ENCODE measurements around the gene RNU1-4.
"Not testable (repeated sequence)": the region's sequence is repeated elsewhere in the genome, so short reads cannot be mapped to it uniquely, and the experiment has no call there.

Gene RNU1-4

DNA sequence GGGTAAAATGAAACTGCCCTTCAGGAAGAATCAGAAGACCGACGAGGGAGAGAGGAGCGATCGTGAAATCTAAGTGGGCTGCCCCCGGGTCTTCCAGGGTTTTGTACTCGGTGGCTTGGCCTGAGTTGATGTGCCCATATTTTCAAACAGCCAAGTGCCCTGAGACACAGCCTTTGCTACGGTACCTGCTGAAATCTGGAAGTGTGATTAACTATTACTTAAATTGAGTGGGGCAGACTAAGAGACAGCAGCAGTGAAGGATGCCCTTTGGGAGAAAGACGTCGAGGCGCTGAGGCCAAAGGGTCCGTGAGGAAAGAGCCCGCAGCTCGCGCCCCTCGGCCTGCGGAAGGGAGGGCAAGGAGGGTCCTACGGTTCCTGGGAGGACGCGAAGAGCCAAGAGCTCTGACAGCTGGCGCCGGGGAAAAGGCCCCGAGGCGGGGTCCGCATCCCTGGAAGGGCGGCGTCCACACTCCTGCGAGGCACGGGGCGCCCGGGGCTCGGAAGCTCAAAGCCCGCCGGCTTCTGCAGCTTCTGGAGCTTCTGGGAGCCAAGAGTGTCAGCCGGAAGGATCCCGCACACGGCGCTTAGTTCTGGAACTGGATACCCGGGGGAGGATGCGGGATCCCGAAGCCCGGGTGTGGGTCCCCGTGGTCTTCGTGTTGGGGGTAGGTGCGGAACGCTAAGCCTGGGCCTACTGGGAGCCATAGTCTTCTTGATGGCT, 15.4 kb upstream of the RNU1-4 start:
- Histone ChIP-seq H3K27me3 (ENCODE audit: insufficient read depth, poor library complexity, severe bottlenecking) (no peaks in the 10 kb centered on the region), H3K36me3 (ENCODE audit: low read depth) (no peaks in the 10 kb centered on the region), H3K4me3 (ENCODE audit: severe bottlenecking) (no peak overlapping the region), H3K9me3 (ENCODE audit: severe bottlenecking) (no peaks in the 10 kb centered on the region), H3K27ac (ENCODE audit: poor library complexity, severe bottlenecking) (no peak overlapping the region), H3K4me1 (ENCODE audit: insufficient read depth, poor library complexity, severe bottlenecking) (no peaks in the 10 kb centered on the region)
- DNase-seq (ENCODE audit: low spot score) (peak; percentile 87), ATAC-seq (ENCODE audit: low read depth) (no peak)
- TF ChIP-seq, protein P1, sequence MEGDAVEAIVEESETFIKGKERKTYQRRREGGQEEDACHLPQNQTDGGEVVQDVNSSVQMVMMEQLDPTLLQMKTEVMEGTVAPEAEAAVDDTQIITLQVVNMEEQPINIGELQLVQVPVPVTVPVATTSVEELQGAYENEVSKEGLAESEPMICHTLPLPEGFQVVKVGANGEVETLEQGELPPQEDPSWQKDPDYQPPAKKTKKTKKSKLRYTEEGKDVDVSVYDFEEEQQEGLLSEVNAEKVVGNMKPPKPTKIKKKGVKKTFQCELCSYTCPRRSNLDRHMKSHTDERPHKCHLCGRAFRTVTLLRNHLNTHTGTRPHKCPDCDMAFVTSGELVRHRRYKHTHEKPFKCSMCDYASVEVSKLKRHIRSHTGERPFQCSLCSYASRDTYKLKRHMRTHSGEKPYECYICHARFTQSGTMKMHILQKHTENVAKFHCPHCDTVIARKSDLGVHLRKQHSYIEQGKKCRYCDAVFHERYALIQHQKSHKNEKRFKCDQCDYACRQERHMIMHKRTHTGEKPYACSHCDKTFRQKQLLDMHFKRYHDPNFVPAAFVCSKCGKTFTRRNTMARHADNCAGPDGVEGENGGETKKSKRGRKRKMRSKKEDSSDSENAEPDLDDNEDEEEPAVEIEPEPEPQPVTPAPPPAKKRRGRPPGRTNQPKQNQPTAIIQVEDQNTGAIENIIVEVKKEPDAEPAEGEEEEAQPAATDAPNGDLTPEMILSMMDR (IDR thresholded peaks at IDR 0.05; ENCODE audit: poor library complexity, severe bottlenecking) = no peak

DNA sequence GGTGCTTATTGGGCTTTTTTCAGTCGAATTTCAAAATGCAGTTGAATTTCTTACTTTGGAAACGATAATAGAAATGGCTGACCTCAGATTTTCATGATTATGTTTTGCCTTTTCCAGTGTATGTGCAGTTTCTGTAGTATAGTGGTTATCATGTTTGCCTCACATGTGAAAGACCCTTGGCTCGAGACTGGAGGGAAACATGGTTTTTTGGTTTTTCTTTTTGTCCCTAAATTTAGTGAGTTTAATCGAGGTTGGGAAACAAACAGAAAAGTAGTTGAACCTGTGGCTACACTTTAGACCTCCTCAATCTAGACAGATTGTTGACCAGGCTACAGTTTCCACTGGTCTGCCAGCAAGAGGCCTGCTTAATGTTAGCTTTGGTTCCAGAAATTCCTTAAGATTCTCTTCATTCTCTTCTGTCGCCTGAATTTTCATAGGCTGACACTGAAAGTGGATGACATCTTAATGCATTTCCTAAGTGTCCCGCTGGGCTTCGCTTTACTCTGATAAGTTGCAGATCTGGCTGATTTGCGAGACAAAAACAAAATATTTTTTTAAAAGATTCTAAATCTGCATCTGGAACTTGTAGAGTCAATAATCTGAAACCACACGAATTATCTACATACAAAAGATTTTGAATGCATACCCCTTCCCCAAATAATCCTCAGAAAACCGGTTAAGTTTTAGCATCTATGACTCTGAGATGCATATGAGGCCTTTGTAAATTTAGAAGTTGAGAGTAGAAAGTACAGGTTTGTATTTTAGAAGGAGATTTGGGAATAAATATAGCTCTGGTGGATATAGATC, 14.7 kb upstream of the RNU1-4 start:
- not testable (repeated sequence) for H3K27ac ChIP-seq (ENCODE audit: poor library complexity, severe bottlenecking); H3K27me3 ChIP-seq (ENCODE audit: insufficient read depth, poor library complexity, severe bottlenecking); ATAC-seq (ENCODE audit: low read depth); H3K36me3 ChIP-seq (ENCODE audit: low read depth); H3K9me3 ChIP-seq (ENCODE audit: severe bottlenecking); H3K4me1 ChIP-seq (ENCODE audit: insufficient read depth, poor library complexity, severe bottlenecking); H3K4me3 ChIP-seq (ENCODE audit: severe bottlenecking); DNase-seq (ENCODE audit: low spot score)

DNA sequence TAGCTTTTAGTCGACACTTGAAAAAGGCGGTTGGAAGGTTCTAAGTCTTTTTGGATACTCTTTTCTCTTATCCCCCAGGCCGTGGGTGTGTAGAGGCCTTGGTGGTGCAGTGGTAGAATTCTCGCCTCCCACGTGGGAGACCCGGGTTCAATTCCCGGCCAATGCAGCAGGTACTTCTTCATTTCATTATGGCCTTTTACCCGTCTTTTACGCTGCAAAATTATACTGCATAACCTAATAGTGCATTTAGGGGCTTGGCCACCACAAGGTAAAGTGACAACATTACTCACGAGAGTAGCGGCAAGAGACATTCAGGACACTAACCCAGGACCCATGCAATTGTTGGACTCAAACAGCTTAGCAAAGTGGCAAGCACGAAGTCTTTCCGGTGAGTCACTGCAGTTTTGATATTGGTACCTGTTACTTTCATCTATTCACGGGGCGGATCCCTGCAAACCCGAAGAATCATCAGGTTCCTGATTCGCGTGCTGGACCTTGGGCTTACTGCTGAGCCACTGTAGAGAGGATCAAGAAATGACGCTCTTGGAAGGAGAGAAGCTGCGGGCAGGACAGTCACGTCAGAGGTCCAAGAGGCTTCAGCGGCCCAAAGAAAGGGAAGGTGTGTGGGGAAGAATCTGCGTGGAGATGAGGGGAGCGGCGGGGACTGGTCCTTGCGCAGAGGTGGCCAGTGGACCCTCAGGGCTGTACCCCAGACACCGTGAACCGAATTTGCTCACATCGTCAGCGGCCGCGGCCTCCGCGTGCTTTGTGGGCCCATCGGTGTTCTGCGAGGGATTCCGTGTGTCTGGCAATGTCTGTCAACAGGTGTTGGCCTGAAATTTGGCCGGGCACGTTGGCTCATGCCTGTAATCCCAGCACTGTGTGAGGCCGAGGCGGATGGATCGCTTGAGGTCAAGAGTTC, 12.9 kb upstream of the RNU1-4 start:
- Histone ChIP-seq H3K9me3 (ENCODE audit: severe bottlenecking) (no peaks in the 10 kb centered on the region), H3K4me3 (ENCODE audit: severe bottlenecking) (no peak overlapping the region), H3K36me3 (ENCODE audit: low read depth) (no peaks in the 10 kb centered on the region), H3K27ac (ENCODE audit: poor library complexity, severe bottlenecking) (no peak overlapping the region), H3K4me1 (ENCODE audit: insufficient read depth, poor library complexity, severe bottlenecking) (no peaks in the 10 kb centered on the region), H3K27me3 (ENCODE audit: insufficient read depth, poor library complexity, severe bottlenecking) (no peaks in the 10 kb centered on the region)
- peak; percentile 91 for ATAC-seq (ENCODE audit: low read depth)
- peak; percentile 81 for DNase-seq (ENCODE audit: low spot score)
- TF ChIP-seq, protein P1 (IDR thresholded peaks at IDR 0.05; ENCODE audit: poor library complexity, severe bottlenecking) = no peak

DNA sequence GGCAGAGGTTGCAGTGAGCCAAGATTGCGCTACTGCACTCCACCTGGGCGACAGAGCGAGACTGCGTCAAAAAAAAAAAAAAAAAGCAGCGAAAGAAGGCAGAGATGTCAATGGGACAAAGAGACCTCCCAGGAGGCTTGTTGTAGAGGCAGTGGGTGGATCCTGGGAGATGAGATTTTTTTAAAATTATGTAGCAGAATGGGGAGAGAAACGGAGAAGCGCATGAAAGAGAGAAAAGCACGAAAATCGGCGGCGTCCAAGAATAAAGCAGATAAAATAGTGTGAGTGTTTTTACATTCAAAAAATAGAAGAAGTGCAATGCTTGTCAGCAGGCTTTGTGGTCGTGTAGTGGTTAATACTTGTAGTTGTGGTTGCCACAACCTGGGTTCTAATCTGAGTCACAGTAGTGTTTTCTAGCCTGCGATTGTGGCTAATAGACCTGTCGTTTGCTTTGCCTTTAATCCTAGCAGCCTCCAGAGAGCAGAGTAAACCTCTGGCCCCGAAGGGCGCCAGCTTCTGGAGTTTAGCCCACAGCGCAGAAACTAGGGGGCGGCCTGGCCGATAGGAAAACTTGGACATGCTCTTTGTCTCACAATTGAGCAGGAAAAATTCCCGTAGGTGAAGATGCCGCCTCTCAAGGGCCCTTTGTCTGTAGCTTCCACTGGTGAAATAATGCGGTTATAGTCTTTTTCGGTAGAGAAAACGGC, 11.9 kb upstream of the RNU1-4 start:
- H3K36me3 ChIP-seq (ENCODE audit: low read depth); H3K4me3 ChIP-seq (ENCODE audit: severe bottlenecking); H3K4me1 ChIP-seq (ENCODE audit: insufficient read depth, poor library complexity, severe bottlenecking); DNase-seq (ENCODE audit: low spot score); ATAC-seq (ENCODE audit: low read depth); H3K27me3 ChIP-seq (ENCODE audit: insufficient read depth, poor library complexity, severe bottlenecking); H3K9me3 ChIP-seq (ENCODE audit: severe bottlenecking); H3K27ac ChIP-seq (ENCODE audit: poor library complexity, severe bottlenecking): not testable (repeated sequence)

DNA sequence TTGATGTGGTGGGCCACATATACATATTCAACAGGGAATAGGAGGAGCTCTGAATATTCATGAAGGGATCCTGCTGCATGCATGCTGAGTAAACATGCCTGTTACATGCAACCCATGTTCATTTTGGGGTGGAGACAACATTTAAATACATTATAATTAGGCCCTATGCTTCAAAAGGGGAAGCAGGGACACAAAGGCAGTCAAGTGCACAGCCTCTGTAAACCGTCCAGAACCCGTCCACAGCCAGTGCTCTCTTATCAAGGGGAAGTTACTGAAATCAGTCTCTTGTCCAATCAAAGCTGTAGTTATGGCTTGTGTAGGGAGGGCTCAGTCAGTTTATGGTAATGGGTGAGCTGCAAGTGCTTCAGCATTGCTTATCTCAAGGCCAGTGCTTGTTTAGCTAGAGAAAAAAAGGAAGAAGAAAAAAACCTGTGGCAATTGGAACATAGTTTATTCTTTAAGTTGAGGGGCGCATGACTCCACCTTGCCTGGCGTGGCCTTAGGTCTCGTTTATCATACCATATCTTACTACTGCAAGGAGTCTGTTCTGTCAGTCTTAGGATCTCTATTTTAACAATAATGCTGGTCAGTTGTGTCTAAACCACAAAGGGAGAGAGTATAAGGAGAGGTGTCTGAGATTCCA, 7.9 kb upstream of the RNU1-4 start:
- H3K36me3 ChIP-seq (ENCODE audit: low read depth); ATAC-seq (ENCODE audit: low read depth); H3K4me1 ChIP-seq (ENCODE audit: insufficient read depth, poor library complexity, severe bottlenecking); H3K4me3 ChIP-seq (ENCODE audit: severe bottlenecking); H3K27me3 ChIP-seq (ENCODE audit: insufficient read depth, poor library complexity, severe bottlenecking); H3K9me3 ChIP-seq (ENCODE audit: severe bottlenecking); DNase-seq (ENCODE audit: low spot score); H3K27ac ChIP-seq (ENCODE audit: poor library complexity, severe bottlenecking): not testable (repeated sequence)

DNA sequence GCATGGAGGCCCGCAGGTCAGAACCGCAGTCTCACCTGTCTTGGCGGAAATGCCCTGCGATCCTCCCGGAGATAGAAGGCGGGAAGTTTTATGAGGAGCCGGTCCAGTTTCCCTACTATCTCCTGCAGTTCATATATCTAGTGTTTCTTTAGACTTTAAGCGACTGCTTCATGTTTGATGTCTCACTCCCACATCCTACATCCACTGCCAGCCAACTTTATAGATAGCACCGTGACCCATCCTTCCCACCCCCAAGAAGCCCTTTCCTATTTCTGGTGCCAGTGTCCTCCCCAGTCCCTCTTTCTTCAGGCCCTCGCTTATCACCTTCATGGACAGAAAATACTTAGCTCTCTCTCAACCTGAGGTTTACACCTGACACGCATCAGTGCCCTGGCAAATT, 914 bp downstream of the RNU1-4 start:
- not testable (repeated sequence) for H3K9me3 ChIP-seq (ENCODE audit: severe bottlenecking); ATAC-seq (ENCODE audit: low read depth); H3K36me3 ChIP-seq (ENCODE audit: low read depth); H3K27ac ChIP-seq (ENCODE audit: poor library complexity, severe bottlenecking); H3K4me3 ChIP-seq (ENCODE audit: severe bottlenecking); H3K4me1 ChIP-seq (ENCODE audit: insufficient read depth, poor library complexity, severe bottlenecking); H3K27me3 ChIP-seq (ENCODE audit: insufficient read depth, poor library complexity, severe bottlenecking); DNase-seq (ENCODE audit: low spot score)

DNA sequence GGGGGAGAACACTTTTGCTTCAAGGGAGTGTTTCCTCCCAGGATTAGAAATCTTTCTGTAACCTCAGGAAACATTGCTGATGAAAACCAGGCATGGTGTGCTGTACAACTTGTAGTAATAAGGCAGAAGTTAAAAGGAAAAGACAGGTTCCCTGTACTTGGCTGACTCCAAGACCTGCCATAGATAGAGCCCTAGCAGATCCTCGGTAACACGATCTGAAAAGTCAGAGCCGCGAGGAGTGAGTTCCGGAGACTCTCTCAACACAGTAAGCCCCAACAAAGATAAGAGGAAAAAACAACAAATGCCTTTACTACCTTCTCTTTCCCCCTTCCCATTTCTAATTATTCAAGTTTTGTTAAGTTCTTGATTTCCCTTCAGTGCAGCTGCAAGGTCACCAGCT, 7.3 kb downstream of the RNU1-4 start:
- not testable (repeated sequence) for H3K4me3 ChIP-seq (ENCODE audit: severe bottlenecking); H3K27ac ChIP-seq (ENCODE audit: poor library complexity, severe bottlenecking); H3K36me3 ChIP-seq (ENCODE audit: low read depth); DNase-seq (ENCODE audit: low spot score); H3K9me3 ChIP-seq (ENCODE audit: severe bottlenecking); H3K27me3 ChIP-seq (ENCODE audit: insufficient read depth, poor library complexity, severe bottlenecking); H3K4me1 ChIP-seq (ENCODE audit: insufficient read depth, poor library complexity, severe bottlenecking); ATAC-seq (ENCODE audit: low read depth)

DNA sequence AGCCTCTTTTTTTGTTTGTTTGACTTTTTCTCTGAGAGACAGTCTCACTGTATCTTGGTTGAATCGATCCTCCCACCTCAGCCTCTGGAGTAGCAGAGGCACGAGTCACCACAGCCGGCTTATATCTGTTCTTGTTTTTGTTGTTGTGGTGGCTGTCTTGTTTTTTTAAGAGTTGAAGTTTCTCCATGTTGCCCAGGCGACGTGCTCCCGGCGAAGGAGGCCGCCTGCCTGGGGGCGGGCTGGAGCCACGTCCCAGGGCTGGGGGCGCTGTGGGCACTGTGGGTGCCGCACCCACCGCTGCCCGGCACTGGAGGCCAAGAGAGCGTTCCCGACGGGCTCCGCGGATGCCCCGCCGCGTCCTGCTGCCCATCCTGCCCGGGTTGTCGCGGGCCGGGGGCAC, 8.4 kb downstream of the RNU1-4 start:
- not testable (repeated sequence) for H3K4me1 ChIP-seq (ENCODE audit: insufficient read depth, poor library complexity, severe bottlenecking); H3K9me3 ChIP-seq (ENCODE audit: severe bottlenecking); H3K27ac ChIP-seq (ENCODE audit: poor library complexity, severe bottlenecking); H3K27me3 ChIP-seq (ENCODE audit: insufficient read depth, poor library complexity, severe bottlenecking); H3K4me3 ChIP-seq (ENCODE audit: severe bottlenecking); DNase-seq (ENCODE audit: low spot score); ATAC-seq (ENCODE audit: low read depth); H3K36me3 ChIP-seq (ENCODE audit: low read depth)
